ENCODE data around the gene FBXO21. TPM values are rescaled to one million over a fixed set of nuclear protein-coding genes. Genes with fewer than 3 reads are reported as not detected.
"Not testable (repeated sequence)": the region's sequence is repeated elsewhere in the genome, so short reads cannot be mapped to it uniquely, and the experiment has no call there.

Gene FBXO21
- total RNA-seq, 1 experiment from 2014 or later = 32.4 TPM

DNA sequence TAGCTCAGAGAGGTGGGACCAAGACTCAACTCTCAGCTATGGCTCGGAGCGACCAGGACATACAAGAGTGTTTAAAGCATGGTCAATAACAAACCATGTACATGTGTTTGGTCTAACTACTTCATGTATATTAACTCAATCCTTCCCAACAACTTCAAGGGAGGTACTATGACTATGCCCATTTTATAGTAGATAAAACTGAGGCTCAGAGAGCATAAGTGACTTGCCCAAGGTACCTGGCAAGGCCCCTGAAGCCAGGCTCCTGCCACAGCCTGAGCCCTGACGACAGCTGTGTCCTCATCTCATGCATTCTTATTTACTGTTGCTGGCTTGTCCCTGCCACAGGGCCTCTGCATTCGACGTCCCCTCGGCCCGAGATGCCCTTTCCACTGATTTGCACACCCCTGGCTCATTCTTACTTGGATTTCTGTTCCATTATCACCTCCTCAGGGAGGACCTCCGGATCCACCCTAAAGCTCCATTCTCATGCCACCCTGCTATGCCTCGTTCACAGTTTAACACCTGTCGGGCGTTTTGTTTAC, 93.7 kb downstream of the FBXO21 start:
- Histone ChIP-seq H2AFZ (no peak overlapping the region), H3K27ac (no peak overlapping the region), H3K4me3 (no peak overlapping the region), H3K9me3 (ENCODE audit: insufficient read depth, low read depth) (no peaks in the 10 kb centered on the region), H3K27me3 (ENCODE audit: insufficient read depth, low read depth) (peaks cover 94% of the 10 kb centered on the region), H3K36me3 (ENCODE audit: low read depth) (no peaks in the 10 kb centered on the region), H3K4me1 (replicated peaks; ENCODE audit: insufficient read depth) (no peaks in the 10 kb centered on the region), H3K79me2 (ENCODE audit: low read depth) (no peaks in the 10 kb centered on the region), H3K9me2 (ENCODE audit: insufficient read depth) (no peaks in the 10 kb centered on the region), H3F3A (ENCODE audit: insufficient read depth, low read depth) (no peaks in the 10 kb centered on the region), H4K20me1 (ENCODE audit: insufficient read depth) (no peaks in the 10 kb centered on the region), H3K4me2 (no peak overlapping the region)
- ChIA-PET POLR2A (ENCODE audit: unreplicated experiment) (no interaction called here), CTCF (no interaction called here)
- DNase-seq = no peak
- intact Hi-C loops (cut with micrococcal nuclease; ENCODE audit: unreplicated experiment) = no loop called here
- no TSS peak for BruUV-seq (replicated peaks)
- TF ChIP-seq, protein P1, sequence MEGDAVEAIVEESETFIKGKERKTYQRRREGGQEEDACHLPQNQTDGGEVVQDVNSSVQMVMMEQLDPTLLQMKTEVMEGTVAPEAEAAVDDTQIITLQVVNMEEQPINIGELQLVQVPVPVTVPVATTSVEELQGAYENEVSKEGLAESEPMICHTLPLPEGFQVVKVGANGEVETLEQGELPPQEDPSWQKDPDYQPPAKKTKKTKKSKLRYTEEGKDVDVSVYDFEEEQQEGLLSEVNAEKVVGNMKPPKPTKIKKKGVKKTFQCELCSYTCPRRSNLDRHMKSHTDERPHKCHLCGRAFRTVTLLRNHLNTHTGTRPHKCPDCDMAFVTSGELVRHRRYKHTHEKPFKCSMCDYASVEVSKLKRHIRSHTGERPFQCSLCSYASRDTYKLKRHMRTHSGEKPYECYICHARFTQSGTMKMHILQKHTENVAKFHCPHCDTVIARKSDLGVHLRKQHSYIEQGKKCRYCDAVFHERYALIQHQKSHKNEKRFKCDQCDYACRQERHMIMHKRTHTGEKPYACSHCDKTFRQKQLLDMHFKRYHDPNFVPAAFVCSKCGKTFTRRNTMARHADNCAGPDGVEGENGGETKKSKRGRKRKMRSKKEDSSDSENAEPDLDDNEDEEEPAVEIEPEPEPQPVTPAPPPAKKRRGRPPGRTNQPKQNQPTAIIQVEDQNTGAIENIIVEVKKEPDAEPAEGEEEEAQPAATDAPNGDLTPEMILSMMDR (conservative IDR thresholded peaks at IDR 0.05) = no peak
- no peak for TF ChIP-seq EZH2 (IDR thresholded peaks at IDR 0.05; ENCODE audit: low read depth)

DNA sequence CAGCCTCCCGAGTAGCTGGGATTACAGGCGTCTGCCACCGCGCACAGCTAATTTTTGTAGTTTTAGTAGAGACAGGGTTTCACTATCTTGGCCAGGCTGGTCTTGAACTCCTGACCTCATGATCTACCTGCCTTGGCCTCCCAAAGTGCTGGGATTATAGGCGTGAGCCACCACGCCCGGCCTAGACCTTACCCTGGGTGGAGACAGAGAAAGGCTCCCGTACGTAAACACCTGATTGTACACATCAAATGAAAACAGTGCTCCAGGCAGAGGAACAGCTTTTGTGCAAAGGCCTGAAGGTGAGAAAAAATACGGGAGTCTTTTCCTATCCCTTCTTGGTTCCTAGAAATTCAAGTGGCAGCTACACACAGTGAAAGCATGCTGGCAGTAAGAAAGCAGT, 95.1 kb downstream of the FBXO21 start:
- H3K4me3 ChIP-seq; H3F3A ChIP-seq (ENCODE audit: insufficient read depth, low read depth); H3K9me2 ChIP-seq (ENCODE audit: insufficient read depth); POLR2A ChIA-PET (ENCODE audit: unreplicated experiment); BruUV-seq (replicated peaks); H3K79me2 ChIP-seq (ENCODE audit: low read depth); H3K4me1 ChIP-seq (replicated peaks; ENCODE audit: insufficient read depth); H3K36me3 ChIP-seq (ENCODE audit: low read depth); H2AFZ ChIP-seq; H3K9me3 ChIP-seq (ENCODE audit: insufficient read depth, low read depth); H3K27ac ChIP-seq; CTCF ChIA-PET; DNase-seq; intact Hi-C loops (cut with micrococcal nuclease; ENCODE audit: unreplicated experiment); H3K4me2 ChIP-seq; H4K20me1 ChIP-seq (ENCODE audit: insufficient read depth): not testable (repeated sequence)
- H3K27me3 ChIP-seq (ENCODE audit: insufficient read depth, low read depth) = peaks cover 93% of the 10 kb centered on the region

DNA sequence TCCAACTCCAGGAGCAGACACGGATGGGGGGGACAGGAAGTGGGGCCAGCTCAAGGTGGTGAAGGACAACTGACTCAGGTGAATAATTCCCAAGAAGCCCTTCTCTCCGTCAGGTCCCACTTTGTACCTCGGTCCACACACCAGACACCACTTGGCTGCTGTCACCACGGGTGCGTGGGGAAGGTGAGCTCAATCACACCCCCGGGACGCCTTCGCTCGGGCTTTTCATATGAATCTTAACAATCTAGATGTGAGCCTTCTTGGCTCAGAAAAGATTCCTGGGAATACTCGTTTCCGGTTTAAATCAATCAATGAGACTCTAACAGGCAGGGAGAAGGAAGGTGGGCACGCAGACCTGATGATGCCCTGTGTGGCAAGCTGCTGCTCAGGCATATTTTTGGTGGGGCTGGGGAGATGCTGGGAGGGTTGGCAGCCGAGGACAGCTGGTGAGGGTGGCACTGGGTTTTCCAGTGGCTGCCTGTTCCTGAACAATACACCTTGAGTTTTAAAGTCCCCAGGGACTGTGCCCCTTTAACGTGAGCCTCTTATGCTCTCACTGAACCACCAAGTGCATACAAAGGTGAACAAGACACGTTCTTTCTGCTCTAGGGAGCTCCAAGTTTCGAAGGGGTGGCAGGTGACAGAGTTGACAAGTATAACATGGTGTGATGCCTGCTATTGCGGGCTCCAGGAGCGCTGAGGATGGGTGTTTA, 96.2 kb downstream of the FBXO21 start:
- Histone ChIP-seq H3K9me2 (ENCODE audit: insufficient read depth) (no peaks in the 10 kb centered on the region), H3K9me3 (ENCODE audit: insufficient read depth, low read depth) (no peaks in the 10 kb centered on the region), H3K36me3 (ENCODE audit: low read depth) (no peaks in the 10 kb centered on the region), H3K4me2 (no peak overlapping the region), H3K27ac (no peak overlapping the region), H3K4me3 (no peak overlapping the region), H3K4me1 (replicated peaks; ENCODE audit: insufficient read depth) (no peaks in the 10 kb centered on the region), H4K20me1 (ENCODE audit: insufficient read depth) (no peaks in the 10 kb centered on the region), H3K27me3 (ENCODE audit: insufficient read depth, low read depth) (peaks cover 97% of the 10 kb centered on the region), H2AFZ (no peak overlapping the region), H3K79me2 (ENCODE audit: low read depth) (no peaks in the 10 kb centered on the region), H3F3A (ENCODE audit: insufficient read depth, low read depth) (no peaks in the 10 kb centered on the region)
- DNase-seq = no peak
- ChIA-PET CTCF (no interaction called here), POLR2A (ENCODE audit: unreplicated experiment) (no interaction called here)
- intact Hi-C loops (cut with micrococcal nuclease; ENCODE audit: unreplicated experiment) = no loop called here
- TF ChIP-seq, protein P1 (conservative IDR thresholded peaks at IDR 0.05) = no peak
- no peak for TF ChIP-seq EZH2 (IDR thresholded peaks at IDR 0.05; ENCODE audit: low read depth)
- BruUV-seq (replicated peaks) = no TSS peak

DNA sequence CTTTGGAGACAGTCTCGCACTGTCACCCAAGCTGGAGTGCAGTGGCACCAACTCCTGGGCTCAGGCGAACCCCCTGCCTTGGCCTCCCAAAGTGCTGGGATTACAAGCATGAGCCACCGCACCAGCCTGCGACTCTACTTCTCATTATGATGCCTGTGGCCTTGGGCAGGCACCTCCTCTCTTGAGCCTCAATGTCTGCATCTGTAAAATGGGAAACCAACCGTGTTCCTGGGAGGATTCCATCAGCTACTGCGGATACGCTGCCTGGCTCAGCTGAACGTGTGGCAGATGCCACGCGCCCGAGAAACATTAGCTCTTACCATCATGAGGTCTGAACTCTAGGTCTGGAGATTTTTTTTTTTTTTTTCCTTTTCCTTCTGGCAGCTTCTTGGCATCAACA, 96.8 kb downstream of the FBXO21 start:
- no peaks in the 10 kb centered on the region for H3K79me2 ChIP-seq (ENCODE audit: low read depth)
- H3K4me3 ChIP-seq = no peak overlapping the region
- H3K4me2 ChIP-seq = no peak overlapping the region
- BruUV-seq (replicated peaks) = no TSS peak
- H3K9me2 ChIP-seq (ENCODE audit: insufficient read depth) = no peaks in the 10 kb centered on the region
- H3K27me3 ChIP-seq (ENCODE audit: insufficient read depth, low read depth) = peaks cover 99% of the 10 kb centered on the region
- no peak for DNase-seq
- H3K27ac ChIP-seq = no peak overlapping the region
- no peaks in the 10 kb centered on the region for H3K4me1 ChIP-seq (replicated peaks; ENCODE audit: insufficient read depth)
- intact Hi-C loops (cut with micrococcal nuclease; ENCODE audit: unreplicated experiment) = no loop called here
- no peak overlapping the region for H2AFZ ChIP-seq
- H3F3A ChIP-seq (ENCODE audit: insufficient read depth, low read depth) = no peaks in the 10 kb centered on the region
- H3K36me3 ChIP-seq (ENCODE audit: low read depth) = no peaks in the 10 kb centered on the region
- ChIA-PET POLR2A (ENCODE audit: unreplicated experiment) (no interaction called here), CTCF (no interaction called here)
- no peaks in the 10 kb centered on the region for H4K20me1 ChIP-seq (ENCODE audit: insufficient read depth)
- no peaks in the 10 kb centered on the region for H3K9me3 ChIP-seq (ENCODE audit: insufficient read depth, low read depth)
- TF ChIP-seq, protein P1 (conservative IDR thresholded peaks at IDR 0.05) = no peak
- TF ChIP-seq EZH2 (IDR thresholded peaks at IDR 0.05; ENCODE audit: low read depth) = no peak

Data from PC-9 (cell line).